ENCODE data around the gene ACOXL.

DNA sequence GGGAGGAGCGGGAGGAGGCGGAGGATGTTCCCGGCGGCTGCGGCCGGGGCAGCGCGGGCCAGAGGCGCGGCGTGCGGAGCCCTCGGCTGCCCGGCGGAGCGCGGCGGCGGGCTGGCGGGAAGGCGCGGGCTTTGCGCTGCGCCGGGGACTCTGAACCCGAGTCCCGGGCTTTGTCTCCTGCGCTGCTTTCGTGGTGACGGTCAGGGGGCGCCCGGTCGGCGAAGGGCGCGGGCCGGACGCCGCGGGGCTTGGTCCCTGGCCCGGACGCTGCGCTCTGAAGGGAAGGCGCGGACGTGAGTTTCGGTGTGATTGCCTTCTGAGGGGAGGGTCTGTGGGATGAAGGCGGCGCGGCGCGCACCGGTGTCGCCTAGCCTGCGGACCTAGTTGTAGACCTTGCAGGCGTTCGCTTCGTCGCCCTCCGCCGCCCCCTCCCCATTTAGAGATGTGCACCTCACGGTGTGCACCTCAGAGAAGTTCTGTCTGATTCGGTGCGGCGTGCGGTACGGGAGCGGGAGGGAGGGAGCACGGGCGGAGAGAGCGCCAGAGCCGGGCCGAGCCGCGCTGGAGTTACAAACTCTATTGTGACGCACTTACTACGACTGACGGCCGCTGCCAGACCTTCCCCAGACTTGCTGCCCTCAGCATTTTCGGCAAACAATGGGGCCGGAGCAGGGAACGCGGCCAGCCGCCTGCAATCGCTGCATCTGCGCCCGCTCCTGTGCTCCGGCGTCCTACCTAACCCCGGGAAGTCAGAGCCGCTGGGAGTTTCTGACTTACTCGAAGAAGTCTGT, 390.5 kb downstream of the ACOXL start:
- TF ChIP-seq, protein P1, sequence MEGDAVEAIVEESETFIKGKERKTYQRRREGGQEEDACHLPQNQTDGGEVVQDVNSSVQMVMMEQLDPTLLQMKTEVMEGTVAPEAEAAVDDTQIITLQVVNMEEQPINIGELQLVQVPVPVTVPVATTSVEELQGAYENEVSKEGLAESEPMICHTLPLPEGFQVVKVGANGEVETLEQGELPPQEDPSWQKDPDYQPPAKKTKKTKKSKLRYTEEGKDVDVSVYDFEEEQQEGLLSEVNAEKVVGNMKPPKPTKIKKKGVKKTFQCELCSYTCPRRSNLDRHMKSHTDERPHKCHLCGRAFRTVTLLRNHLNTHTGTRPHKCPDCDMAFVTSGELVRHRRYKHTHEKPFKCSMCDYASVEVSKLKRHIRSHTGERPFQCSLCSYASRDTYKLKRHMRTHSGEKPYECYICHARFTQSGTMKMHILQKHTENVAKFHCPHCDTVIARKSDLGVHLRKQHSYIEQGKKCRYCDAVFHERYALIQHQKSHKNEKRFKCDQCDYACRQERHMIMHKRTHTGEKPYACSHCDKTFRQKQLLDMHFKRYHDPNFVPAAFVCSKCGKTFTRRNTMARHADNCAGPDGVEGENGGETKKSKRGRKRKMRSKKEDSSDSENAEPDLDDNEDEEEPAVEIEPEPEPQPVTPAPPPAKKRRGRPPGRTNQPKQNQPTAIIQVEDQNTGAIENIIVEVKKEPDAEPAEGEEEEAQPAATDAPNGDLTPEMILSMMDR (IDR thresholded peaks at IDR 0.05) = no peak
- TF ChIP-seq POLR2A (IDR thresholded peaks at IDR 0.05) = peak in 1 of 2 donors; percentile 81
